GM21723 (cell line): ENCODE data around the gene NLRC3.
"Not testable (repeated sequence)": the region's sequence is repeated elsewhere in the genome, so short reads cannot be mapped to it uniquely, and the experiment has no call there.

ENCODE experiments used
- ATAC-seq: cut with Tn5 transposase; IDR thresholded peaks from one replicate; pipeline ENCODE4 v1.9.1; 2021; ENCODE audit warnings: mild to moderate bottlenecking, moderate library complexity; ENCODE audit not compliant: unreplicated experiment

Gene NLRC3

DNA sequence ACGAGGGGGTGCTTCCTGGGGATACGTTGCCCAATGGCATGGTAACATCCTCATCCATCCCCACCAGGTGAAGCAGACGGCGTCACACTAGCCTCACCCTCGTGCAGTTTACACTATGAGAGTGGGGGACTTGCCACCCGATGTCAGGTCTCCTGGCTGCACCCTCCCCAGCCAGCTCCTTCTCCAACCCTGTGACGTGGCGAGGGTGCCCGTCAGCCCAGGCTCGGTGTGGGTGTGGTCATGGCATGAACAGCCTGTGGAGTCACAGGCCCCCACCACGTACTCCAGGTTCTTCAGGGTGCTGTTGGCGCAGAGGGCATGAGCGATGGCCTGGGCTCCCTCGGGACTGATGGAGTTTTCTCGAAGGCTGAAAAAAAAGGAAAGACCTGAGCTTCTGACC is 28.3 kb downstream of the NLRC3 start:
- ATAC-seq = no peak

GRCh38 chr16:3548445-3548844 is 28.8 kb downstream of the NLRC3 start:
- ATAC-seq = no peak

DNA sequence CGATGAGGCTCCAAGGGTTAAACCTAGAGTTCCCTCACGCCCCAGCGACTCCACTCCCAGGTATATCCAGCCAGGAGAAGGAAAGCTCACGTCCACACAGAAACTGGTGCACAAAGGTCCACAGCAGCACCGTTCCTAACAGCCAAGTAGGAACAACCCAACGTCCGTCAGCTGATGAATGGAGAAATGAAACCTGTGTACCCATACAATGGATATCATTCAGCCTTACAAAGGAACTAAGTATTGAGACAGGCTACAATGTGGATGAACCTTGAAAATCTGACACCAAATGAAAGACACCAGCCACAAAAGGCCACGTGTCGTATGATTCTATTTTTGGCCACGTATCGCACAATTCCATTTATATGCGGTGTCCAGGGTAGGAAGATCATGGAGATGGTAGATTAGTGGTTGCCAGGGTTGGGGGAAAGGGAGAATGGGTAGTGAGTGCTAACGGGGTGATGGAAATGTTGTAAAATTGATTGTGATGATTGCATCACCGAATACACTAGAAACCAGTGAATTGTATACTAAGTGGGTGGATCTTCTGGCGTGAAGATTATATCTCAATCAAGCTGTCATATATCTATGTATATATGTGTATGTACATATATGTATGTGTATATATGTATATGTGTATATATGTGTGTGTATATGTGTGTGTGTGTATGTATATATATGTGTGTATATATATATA is 30.1 kb downstream of the NLRC3 start:
- ATAC-seq = no peak

GRCh38 chr16:3542601-3543373 is 34.4 kb downstream of the NLRC3 start:
- ATAC-seq = no peak

GRCh38 chr16:3541527-3542155 is 35.6 kb downstream of the NLRC3 start:
- no peak for ATAC-seq

- no peak for ATAC-seq
Measured at GRCh38 chr16:3538222-3538621, 39.0 kb downstream of the NLRC3 start.

- ATAC-seq = no peak
Measured at GRCh38 chr16:3536851-3537250, 40.4 kb downstream of the NLRC3 start.

DNA sequence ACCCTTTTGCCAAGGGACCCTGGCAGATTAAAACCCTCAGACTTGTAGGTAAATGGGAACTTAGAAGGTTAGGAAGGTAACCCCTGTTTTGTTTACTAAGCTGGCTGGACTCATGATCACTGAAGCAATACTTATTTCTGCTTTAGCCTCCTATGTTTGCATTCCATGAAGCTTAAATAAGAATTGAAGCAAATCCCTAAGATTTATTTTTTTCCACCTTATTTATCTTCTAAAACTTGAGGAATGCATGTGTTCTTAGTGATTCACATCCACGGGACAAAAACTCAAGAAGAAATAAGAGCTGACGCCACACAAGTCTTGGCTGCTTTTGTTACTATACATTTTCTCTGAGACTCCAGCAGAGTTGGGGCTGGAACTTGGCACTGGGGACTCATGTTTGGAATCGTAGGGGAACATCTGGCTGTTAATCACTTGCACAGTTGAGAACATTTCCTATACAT is 40.9 kb downstream of the NLRC3 start:
- no peak for ATAC-seq

DNA sequence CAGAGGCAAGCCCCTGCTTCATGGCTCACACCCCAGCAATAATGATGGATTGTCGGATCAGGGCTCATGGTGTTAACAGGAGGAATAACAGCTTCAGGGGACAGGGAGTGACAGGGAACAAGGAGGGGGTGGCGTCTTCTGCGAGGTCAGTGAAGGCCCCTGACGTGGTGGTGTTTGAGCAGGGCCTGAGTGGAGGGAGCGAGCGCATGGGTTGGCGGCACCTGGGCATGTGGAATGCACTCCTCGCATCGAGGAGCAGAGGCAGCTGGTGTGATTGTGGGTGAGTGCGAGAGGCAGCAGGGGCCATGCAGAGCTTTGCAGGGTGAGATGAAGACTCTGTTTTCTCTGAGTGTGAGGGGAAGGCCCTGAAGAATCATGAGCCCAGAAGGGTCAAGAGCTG is 43.1 kb downstream of the NLRC3 start:
- no peak for ATAC-seq

DNA sequence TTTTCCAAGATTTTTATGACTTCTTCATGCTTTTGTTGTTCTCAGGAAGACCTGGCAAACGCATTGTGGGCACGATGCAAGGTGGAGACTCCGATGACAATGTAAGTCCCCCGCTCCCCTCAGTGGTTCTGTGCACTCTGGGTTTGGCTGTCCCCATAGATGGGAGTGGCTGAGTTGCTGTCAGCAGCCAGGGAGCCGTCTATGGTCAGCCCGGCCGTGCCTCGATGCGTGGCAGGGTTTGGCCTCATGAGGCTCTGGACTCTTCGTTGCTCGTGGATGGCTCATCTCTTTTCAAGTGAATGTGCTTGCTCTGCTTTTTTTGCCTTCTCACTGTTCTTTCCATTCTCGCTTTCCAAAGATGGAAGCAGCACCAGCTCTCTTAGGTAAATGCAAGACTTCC is 44.5 kb downstream of the NLRC3 start:
- no peak for ATAC-seq

- no peak for ATAC-seq
Measured at GRCh38 chr16:3530371-3530914, 46.8 kb downstream of the NLRC3 start.

GRCh38 chr16:3529175-3529574 is 48.0 kb downstream of the NLRC3 start:
- ATAC-seq = no peak

DNA sequence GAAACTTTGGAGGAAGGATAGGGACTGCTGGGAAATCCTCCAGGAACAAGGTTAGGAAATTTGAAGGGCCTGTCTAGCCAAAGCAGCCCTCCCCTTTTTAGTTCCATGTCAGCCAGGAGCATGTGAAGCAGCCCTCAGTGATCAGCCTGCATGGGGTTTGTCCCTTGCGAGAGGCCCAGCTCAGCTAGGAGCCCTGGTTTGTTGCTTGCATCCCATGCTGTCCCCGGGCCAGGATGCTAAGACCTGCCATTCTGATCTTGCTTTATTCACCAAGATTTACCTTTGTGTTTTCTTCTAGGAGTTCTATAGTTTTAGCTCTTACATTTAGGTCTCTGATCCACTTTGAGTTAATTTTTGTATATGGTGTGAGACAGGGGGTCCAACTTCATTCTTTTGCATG is 48.8 kb downstream of the NLRC3 start:
- ATAC-seq = no peak

- ATAC-seq = not testable (repeated sequence)
Measured at GRCh38 chr16:3527216-3527829, 49.9 kb downstream of the NLRC3 start.

GRCh38 chr16:3525951-3526350 is 51.3 kb downstream of the NLRC3 start:
- ATAC-seq = no peak

DNA sequence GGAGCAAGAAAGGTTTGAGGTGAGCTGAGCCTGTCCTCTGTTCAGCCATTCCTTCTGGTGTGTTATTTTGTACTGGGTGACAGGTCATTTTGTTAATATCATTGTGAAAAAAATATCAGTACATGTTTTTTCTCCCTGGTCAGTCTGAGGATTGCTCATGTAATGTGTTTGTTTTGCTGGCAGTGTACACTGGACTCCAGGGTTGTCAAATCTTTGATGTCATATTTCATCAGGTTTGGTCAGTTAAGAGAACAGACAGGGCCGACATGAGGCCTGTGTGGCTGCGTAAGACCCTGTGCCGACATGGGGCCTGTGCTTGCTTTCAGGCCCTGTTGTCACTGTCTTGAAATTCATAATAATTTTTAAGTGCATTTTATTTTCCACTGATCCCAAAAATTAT is 53.9 kb downstream of the NLRC3 start:
- no peak for ATAC-seq

GRCh38 chr16:3520841-3521240 is 56.4 kb downstream of the NLRC3 start:
- no peak for ATAC-seq

GRCh38 chr16:3520413-3520812 is 56.8 kb downstream of the NLRC3 start:
- no peak for ATAC-seq

GRCh38 chr16:3519581-3519980 is 57.6 kb downstream of the NLRC3 start:
- no peak for ATAC-seq

GRCh38 chr16:3518986-3519348 is 58.2 kb downstream of the NLRC3 start:
- no peak for ATAC-seq

DNA sequence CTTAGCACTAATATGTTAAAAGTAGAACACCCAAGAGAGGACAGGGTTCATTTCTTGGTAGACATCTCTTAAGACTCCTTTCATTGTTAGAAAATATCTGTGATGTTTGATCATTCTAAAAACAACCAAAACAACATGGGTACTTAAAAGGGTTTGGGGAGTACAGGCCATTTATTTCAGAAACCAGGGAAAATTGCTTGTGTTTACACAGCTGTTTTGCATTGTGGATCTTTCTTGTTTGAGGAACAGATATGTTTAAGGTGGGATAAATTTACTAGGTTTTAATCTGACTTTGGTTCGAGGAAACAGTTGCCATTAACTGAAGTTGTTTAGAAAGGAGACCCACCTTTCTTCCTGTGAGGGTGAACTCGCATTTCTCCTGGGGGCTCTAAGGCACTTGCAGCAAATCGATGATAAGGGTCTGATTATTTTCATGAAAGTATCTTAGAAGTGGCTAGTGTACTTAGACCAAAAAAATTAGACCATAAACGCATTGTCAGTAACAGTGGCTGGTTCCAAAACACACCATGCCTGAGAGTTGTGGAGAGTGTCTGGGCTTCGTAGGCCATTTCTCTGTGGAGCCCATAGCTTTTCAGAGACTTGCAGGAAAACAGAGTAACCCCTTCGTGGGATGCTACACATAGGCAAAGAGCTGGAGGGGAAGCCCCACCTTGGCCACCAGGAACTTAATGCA is 58.8 kb downstream of the NLRC3 start:
- no peak for ATAC-seq
